Heart left ventricle (tissue), 16 donors: ENCODE results near the gene SPATC1L. TPM values are rescaled to one million over a fixed set of nuclear protein-coding genes. Genes with fewer than 3 reads are reported as not detected.
A peak's percentile ranks its signal among the peaks of the same experiment; 100 is the strongest.
"Not testable (repeated sequence)": the region's sequence is repeated elsewhere in the genome, so short reads cannot be mapped to it uniquely, and the experiment has no call there.

Source experiments
- ATAC-seq, 4 donors: fragments of 200-7000 bp; cut with Tn5 transposase; one replicate each; pipeline ENCODE4 v1.9.1; 2020 to 2022; ENCODE audit warnings: moderate library complexity in 4 of 4, mild to moderate bottlenecking in 3 of 4, moderate number of reproducible peaks in 1 of 4
- DNase-seq, 5 donors: peaks; one replicate each; pipeline ENCODE4 v3.0.0-alpha.2; 2020
- H3K27ac ChIP-seq, 12 donors: fragments of 200-600 bp; sonication (generic) in 4 of 12; one replicate each; pipeline versions ENCODE4 v1.5.0 to v1.8.0; 2016 to 2022; ENCODE audit warnings: mild to moderate bottlenecking in 2 of 12
- H3K27me3 ChIP-seq, 9 donors: fragments of 200-600 bp; sonication (generic) in 2 of 9; one replicate each; pipeline versions ENCODE4 v1.5.1 to v1.8.0; 2016 to 2022; ENCODE audit warnings: mild to moderate bottlenecking in 3 of 9
- H3K36me3 ChIP-seq, 9 donors: fragments of 200-600 bp; sonication (generic) in 2 of 9; one replicate each; pipeline versions ENCODE4 v1.5.0 to v1.8.0; 2018 to 2022; ENCODE audit warnings: mild to moderate bottlenecking in 2 of 9
- H3K4me1 ChIP-seq, 12 donors: fragments of 200-600 bp; sonication (generic) in 4 of 12; one replicate each; pipeline versions ENCODE4 v1.5.0 to v1.8.0; 2016 to 2022; ENCODE audit warnings: mild to moderate bottlenecking in 3 of 12
- H3K4me3 ChIP-seq, 12 donors: fragments of 200-600 bp; sonication (generic) in 4 of 12; one replicate each; pipeline versions ENCODE4 v1.5.0 to v1.8.0; 2017 to 2022; ENCODE audit warnings: mild to moderate bottlenecking in 9 of 12, moderate library complexity in 4 of 12
- H3K9me3 ChIP-seq, 12 donors: fragments of 200-600 bp; sonication (generic) in 4 of 12; one replicate each; pipeline versions ENCODE4 v1.5.0 to v1.8.0; 2016 to 2022; ENCODE audit warnings: mild to moderate bottlenecking in 1 of 12
- POLR2A ChIP-seq, 2 donors: fragments of 450-650 bp; IDR thresholded peaks; one replicate each; pipeline ENCODE4 v1.6.1; 2017; ENCODE audit warnings: antibody characterized with exemption in 2 of 2, mild to moderate bottlenecking in 2 of 2, moderate library complexity in 2 of 2
- WGBS, 4 donors: extraction: QIAGEN DNeasy Blood & Tissue Kit in 2 of 4; methylation state at CpG; one replicate each; pipeline versions ENCODE4 v1.1.5 to v1.1.7; 2013 to 2018; 5-methylcytosine and 5-hydroxymethylcytosine counted together
- intact Hi-C, 10 donors: fragments of 100-400 bp; cut with DNase I; formaldehyde crosslinking; loops; one replicate each; pipeline versions ENCODE4 v1.11.1 to v1.14.2; 2022
- polyA plus RNA-seq, 2 donors: library from polyadenylated mRNA; stranded (reverse); fragments of 200-250 nt; gene quantifications; one replicate each; pipeline ENCODE4 v1.2.3, GENCODE V29; 2013
- total RNA-seq, 9 donors: library from RNA; depleted of rRNA in 2 of 9; stranded (reverse); fragments of >200 nt in 2 of 9; fragmentation: NEBNext Ultra II Directional in 3 of 9; extraction: Animal tissue kit (Norgen Biotek cat#: 25700) in 3 of 9; gene quantifications; one replicate each; pipeline versions ENCODE4 v1.1.0 to v1.2.4, GENCODE V29; 2016 to 2023
- TF ChIP-seq, protein P1 (sequence below), 12 donors: fragments of 200-600 bp; sonication (generic) in 4 of 12; IDR thresholded peaks; one replicate each; pipeline versions ENCODE4 v1.5.0 to v1.8.0; 2018 to 2022; ENCODE audit warnings: antibody characterized with exemption in 12 of 12, mild to moderate bottlenecking in 5 of 12
- donor health status: ischemic (EF 13 %, LVEDD 7.1; RV severe dilation, severe dysfunction).
- donor health status: healthy with polysubstance abuse.
- donor health status: DM: no; HTN: yes; CAD: no.
- donor health status: DM: no; HTN: no; CAD: no.
- donor health status: ischemic (EF 25% LVEDD 6.9; RV normal size, moderate dysfunction).
- donor health status: ischemic (EF 25% LVEDD 5.7; RV mildly dilated, moderate dysfunction).
- donor health status: healthy.
- donor health status: DM: yes; HTN: yes; CAD: no.
- donor health status: ischemic (EF 35%, LVEDD 5.7; RV mildly dilated, moderate dysfunction).
- donor health status: nonischemic (EF 11% LVEDD 7.7; RV severe dilation, severe dysfunction).
- donor health status: DM: yes; HTN: yes; CAD: no.
- donor health status: PGD.
- donor health status: ischemic (EF 29% LVEDD 5.4; RV normal size, mild dysfunction).
- donor health status: nonischemic (EF 23%, LVEDD 6.1; RV moderate dilation, normal function).

Gene SPATC1L
- total and polyA plus RNA-seq, 11 donors: 4.9 to 16.8 (median 10.6) TPM

- Histone ChIP-seq H3K4me3 (no peak overlapping the region), H3K27ac (no peak overlapping the region), H3K36me3 (peaks cover 0 to 4% (median 0%) of the 10 kb centered on the region in 9 donors), H3K9me3 (peaks cover 0 to 14% (median 0%) of the 10 kb centered on the region in 12 donors), H3K27me3 (no peaks in the 10 kb centered on the region), H3K4me1 (peaks cover 0 to 18% (median 0%) of the 10 kb centered on the region in 12 donors)
- intact Hi-C loops: loop anchor here in 1 of 10 donors (5.0 kb wide), 1 partner anchor 141 kb away; the partner anchor contains the start of genes C21orf58 and PCNT
- 84 to 91% (median 89%) methylated on average over 9 to 26 of the region's 26 CpGs for WGBS, 4 donors
- no peak for ATAC-seq
- no peak for TF ChIP-seq POLR2A (IDR thresholded peaks at IDR 0.05)
- TF ChIP-seq, protein P1, sequence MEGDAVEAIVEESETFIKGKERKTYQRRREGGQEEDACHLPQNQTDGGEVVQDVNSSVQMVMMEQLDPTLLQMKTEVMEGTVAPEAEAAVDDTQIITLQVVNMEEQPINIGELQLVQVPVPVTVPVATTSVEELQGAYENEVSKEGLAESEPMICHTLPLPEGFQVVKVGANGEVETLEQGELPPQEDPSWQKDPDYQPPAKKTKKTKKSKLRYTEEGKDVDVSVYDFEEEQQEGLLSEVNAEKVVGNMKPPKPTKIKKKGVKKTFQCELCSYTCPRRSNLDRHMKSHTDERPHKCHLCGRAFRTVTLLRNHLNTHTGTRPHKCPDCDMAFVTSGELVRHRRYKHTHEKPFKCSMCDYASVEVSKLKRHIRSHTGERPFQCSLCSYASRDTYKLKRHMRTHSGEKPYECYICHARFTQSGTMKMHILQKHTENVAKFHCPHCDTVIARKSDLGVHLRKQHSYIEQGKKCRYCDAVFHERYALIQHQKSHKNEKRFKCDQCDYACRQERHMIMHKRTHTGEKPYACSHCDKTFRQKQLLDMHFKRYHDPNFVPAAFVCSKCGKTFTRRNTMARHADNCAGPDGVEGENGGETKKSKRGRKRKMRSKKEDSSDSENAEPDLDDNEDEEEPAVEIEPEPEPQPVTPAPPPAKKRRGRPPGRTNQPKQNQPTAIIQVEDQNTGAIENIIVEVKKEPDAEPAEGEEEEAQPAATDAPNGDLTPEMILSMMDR (IDR thresholded peaks at IDR 0.05): no peak
- DNase-seq: no peak
Observed at GRCh38 chr21:46180778-46181391, 3.4 kb downstream of the SPATC1L start.

DNA sequence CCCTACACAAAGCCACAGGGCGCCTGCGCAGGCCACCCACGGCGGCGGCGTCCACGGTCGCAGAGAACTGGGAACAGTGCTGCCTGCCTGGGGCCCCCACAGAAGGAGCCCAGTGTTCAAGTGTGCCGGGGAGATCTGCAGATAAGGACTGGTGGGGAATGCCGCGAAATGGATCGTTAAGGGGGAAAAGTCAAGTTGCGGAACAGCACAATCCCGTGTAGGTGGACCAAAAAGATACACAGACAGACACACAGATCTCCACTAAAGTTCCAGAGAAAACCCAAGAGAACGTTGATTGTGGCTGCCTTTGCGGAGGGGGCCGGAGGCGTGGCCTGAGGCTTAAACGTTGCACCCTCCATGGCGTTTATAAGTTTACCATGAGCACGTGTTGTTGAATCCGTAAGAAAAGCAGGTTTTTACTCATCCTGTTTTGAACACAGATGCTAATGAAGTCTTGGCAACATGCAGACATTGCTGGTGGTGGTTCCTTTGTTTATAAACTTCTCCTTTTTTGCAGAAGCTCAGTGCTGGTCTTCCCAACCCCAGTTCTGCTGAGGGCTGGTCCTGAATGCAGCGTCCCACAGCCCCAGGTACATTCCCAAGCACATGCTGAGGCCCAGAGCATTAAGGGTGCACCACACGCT is 4.1 kb downstream of the SPATC1L start:
- H3K4me3 ChIP-seq: no peak overlapping the region
- TF ChIP-seq, protein P1 (IDR thresholded peaks at IDR 0.05): no peak
- TF ChIP-seq POLR2A (IDR thresholded peaks at IDR 0.05): no peak
- H3K27me3 ChIP-seq: no peaks in the 10 kb centered on the region
- DNase-seq (no peak), ATAC-seq (no peak)
- peaks cover 0 to 4% (median 0%) of the 10 kb centered on the region in 9 donors for H3K36me3 ChIP-seq
- WGBS, 4 donors: 83 to 88% (median 84%) methylated on average over 24 of the region's 24 CpGs
- peaks cover 0 to 18% (median 0%) of the 10 kb centered on the region in 12 donors for H3K4me1 ChIP-seq
- H3K27ac ChIP-seq: no peak overlapping the region
- intact Hi-C loops: loop anchor here in 1 of 10 donors (5.0 kb wide), 1 partner anchor 142 kb away; the partner anchor contains the start of genes C21orf58 and PCNT
- peaks cover 0 to 14% (median 0%) of the 10 kb centered on the region in 12 donors for H3K9me3 ChIP-seq

DNA sequence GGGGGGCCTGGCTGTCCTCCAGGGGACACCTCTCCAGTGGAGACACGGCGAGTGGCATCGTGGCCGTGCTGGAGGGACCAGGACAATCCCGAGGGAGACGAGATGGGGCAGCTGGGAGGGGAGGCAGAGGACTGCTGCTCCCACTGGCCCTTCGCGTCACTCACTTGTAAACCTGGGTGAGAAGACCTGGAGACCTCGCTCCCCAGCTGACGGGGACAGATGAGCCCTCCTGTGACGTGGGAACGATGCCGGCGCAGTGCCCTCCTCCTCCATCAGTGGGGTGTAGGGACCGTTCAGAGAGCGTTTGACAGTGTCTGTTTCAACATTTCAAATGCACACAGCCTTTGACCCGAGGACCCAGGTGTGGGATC is 4.6 kb downstream of the SPATC1L start:
- no peak for TF ChIP-seq POLR2A (IDR thresholded peaks at IDR 0.05)
- TF ChIP-seq, protein P1 (IDR thresholded peaks at IDR 0.05): no peak
- H3K9me3 ChIP-seq: peaks cover 0 to 17% (median 0%) of the 10 kb centered on the region in 12 donors
- H3K4me3 ChIP-seq: no peak overlapping the region
- H3K27me3 ChIP-seq: no peaks in the 10 kb centered on the region
- H3K4me1 ChIP-seq: peaks cover 0 to 18% (median 0%) of the 10 kb centered on the region in 12 donors
- intact Hi-C loops: loop anchor here in 1 of 10 donors (5.0 kb wide), 1 partner anchor 143 kb away; the partner anchor contains the start of genes C21orf58 and PCNT
- no peak overlapping the region for H3K27ac ChIP-seq
- H3K36me3 ChIP-seq: peaks cover 0 to 4% (median 0%) of the 10 kb centered on the region in 9 donors
- ATAC-seq (no peak), DNase-seq (peak in 1 of 5 donors; percentile 58)
- 87 to 92% (median 90%) methylated on average over 17 of the region's 17 CpGs for WGBS, 4 donors

- TF ChIP-seq, protein P1 (IDR thresholded peaks at IDR 0.05): no peak
- no peak for TF ChIP-seq POLR2A (IDR thresholded peaks at IDR 0.05)
- 79 to 98% (median 93%) methylated on average over 4 of the region's 4 CpGs for WGBS, 4 donors
- ATAC-seq: no peak
- Histone ChIP-seq H3K36me3 (peaks cover 0 to 4% (median 0%) of the 10 kb centered on the region in 9 donors), H3K4me1 (peaks cover 0 to 16% (median 0%) of the 10 kb centered on the region in 12 donors), H3K27me3 (no peaks in the 10 kb centered on the region), H3K27ac (no peak overlapping the region), H3K4me3 (no peak overlapping the region), H3K9me3 (peaks cover 0 to 24% (median 0%) of the 10 kb centered on the region in 12 donors)
- DNase-seq: no peak
- intact Hi-C loops: no loop called here
Observed at GRCh38 chr21:46178961-46179360, 5.3 kb downstream of the SPATC1L start.

GRCh38 chr21:46176443-46177129 is 7.7 kb downstream of the SPATC1L start:
- H3K36me3 ChIP-seq, H3K27me3 ChIP-seq, ATAC-seq, DNase-seq, H3K4me3 ChIP-seq, H3K27ac ChIP-seq, intact Hi-C loops, H3K4me1 ChIP-seq: not testable (repeated sequence)
- 91 to 99% (median 96%) methylated on average over 3 of the region's 3 CpGs for WGBS, 4 donors
- H3K9me3 ChIP-seq: peaks cover 0 to 28% (median 0%) of the 10 kb centered on the region in 12 donors
